ENCODE results near the gene TENM4. TPM values are rescaled to one million over a fixed set of nuclear protein-coding genes. Genes with fewer than 3 reads are reported as not detected.

Gene TENM4
- polyA plus RNA-seq, 1 of the 3 experiments (the other 2 are of a cell fraction): 16.7 TPM

GRCh38 chr11:78607696-78608095 is 833.1 kb downstream of the TENM4 start:
- Histone ChIP-seq H3F3A (replicated peaks; ENCODE audit: insufficient read depth) (no peaks in the 10 kb centered on the region), H3K9ac (no peak overlapping the region), H4K20me1 (ENCODE audit: insufficient read depth) (no peaks in the 10 kb centered on the region), H3K79me2 (ENCODE audit: insufficient read depth) (no peaks in the 10 kb centered on the region), H3K9me2 (no peaks in the 10 kb centered on the region), H3K27ac (ENCODE audit: low read depth in 2 of 2, low read length in 1 of 2) (no peak overlapping the region), H3K4me2 (no peak overlapping the region), H2AFZ (ENCODE audit: low read depth) (no peak overlapping the region), H3K27me3 (ENCODE audit: insufficient read depth) (no peaks in the 10 kb centered on the region; the same call in 1 of the 2 replicates), H3K36me3 (replicated peaks in 1 of 2; ENCODE audit: control insufficient read depth in 1 of 2, insufficient read depth in 2 of 2, low read length in 1 of 2) (no peaks in the 10 kb centered on the region), H3K4me3 (ENCODE audit: low read depth in 2 of 2, low read length in 1 of 2) (no peak overlapping the region), H3K9me3 (no peaks in the 10 kb centered on the region), H3K4me1 (ENCODE audit: control insufficient read depth in 1 of 2, insufficient read depth in 2 of 2, low read depth in 1 of 2, low read length in 1 of 2) (no peaks in the 10 kb centered on the region; a peak in 2 of 4 replicates)
- TF ChIP-seq JUND (IDR thresholded peaks at IDR 0.05): no peak
- TF ChIP-seq RCOR1 (IDR thresholded peaks at IDR 0.05; ENCODE audit: low read length): no peak
- TF ChIP-seq FOXJ3 (CRISPR knock-in tag; IDR thresholded peaks at IDR 0.05): no peak
- TF ChIP-seq TAF1 (IDR thresholded peaks at IDR 0.05; ENCODE audit: borderline replicate concordance, low read depth, low read length): no peak
- no peak for TF ChIP-seq RAD21 (IDR thresholded peaks at IDR 0.05; ENCODE audit: low read length)
- TF ChIP-seq MEF2A (IDR thresholded peaks at IDR 0.05; ENCODE audit: borderline replicate concordance, low read depth): no peak
- TF ChIP-seq YY1 (IDR thresholded peaks at IDR 0.05; ENCODE audit: low read depth): no peak
- TF ChIP-seq FOXM1 (IDR thresholded peaks at IDR 0.05; ENCODE audit: low read depth): no peak
- TF ChIP-seq EZH2phosphoT487 (IDR thresholded peaks at IDR 0.05; ENCODE audit: borderline replicate concordance, low read depth): no peak
- TF ChIP-seq RXRA (IDR thresholded peaks at IDR 0.05; ENCODE audit: borderline replicate concordance, low read depth): no peak
- no peak for TF ChIP-seq POLR2AphosphoS5 (IDR thresholded peaks at IDR 0.05; ENCODE audit: low read depth, low read length)
- no peak for TF ChIP-seq GATA2 (CRISPR knock-in tag; IDR thresholded peaks at IDR 0.05)
- TF ChIP-seq TEAD4 (IDR thresholded peaks at IDR 0.05; ENCODE audit: borderline replicate concordance, insufficient read depth): no peak
- TF ChIP-seq GABPA (IDR thresholded peaks at IDR 0.05; ENCODE audit: low read depth): no peak
- TF ChIP-seq FOSL2 (IDR thresholded peaks at IDR 0.05; ENCODE audit: borderline replicate concordance, low read depth): no peak
- TF ChIP-seq EP300 (IDR thresholded peaks at IDR 0.05; ENCODE audit: borderline replicate concordance in 1 of 2, low read depth in 1 of 2, low read length in 1 of 2): no peak
- TF ChIP-seq NRF1 (IDR thresholded peaks at IDR 0.05; ENCODE audit: low read depth, low read length): no peak
- no peak for TF ChIP-seq SMC3 (IDR thresholded peaks at IDR 0.05; ENCODE audit: low read depth, low read length)
- no peak for DNase-seq
- ChIA-PET CTCF (interaction anchor here (0.6 kb wide), 1 partner anchor 438 kb away, joined by 3 read pairs; no protein-coding TSS in a partner anchor), POLR2A (no interaction called here)

GRCh38 chr11:78606667-78607066 is 834.2 kb downstream of the TENM4 start:
- no peaks in the 10 kb centered on the region for H3F3A ChIP-seq (replicated peaks; ENCODE audit: insufficient read depth)
- no peaks in the 10 kb centered on the region for H3K9me2 ChIP-seq
- no peaks in the 10 kb centered on the region for H3K36me3 ChIP-seq (replicated peaks in 1 of 2; ENCODE audit: control insufficient read depth in 1 of 2, insufficient read depth in 2 of 2, low read length in 1 of 2)
- no peak overlapping the region for H3K27ac ChIP-seq (ENCODE audit: low read depth in 2 of 2, low read length in 1 of 2)
- no peaks in the 10 kb centered on the region; a peak in 2 of 4 replicates for H3K4me1 ChIP-seq (ENCODE audit: control insufficient read depth in 1 of 2, insufficient read depth in 2 of 2, low read depth in 1 of 2, low read length in 1 of 2)
- 56% methylated on average over 3 of the region's 3 CpGs for WGBS (ENCODE audit: low lambda C conversion rate)
- H3K4me3 ChIP-seq (ENCODE audit: low read depth in 2 of 2, low read length in 1 of 2): no peak overlapping the region
- H2AFZ ChIP-seq (ENCODE audit: low read depth): no peak overlapping the region
- no peaks in the 10 kb centered on the region for H4K20me1 ChIP-seq (ENCODE audit: insufficient read depth)
- ChIA-PET POLR2A (interaction anchor here (0.6 kb wide), 1 partner anchor 960 kb away, joined by 5 read pairs; no protein-coding TSS in a partner anchor), CTCF (no interaction called here)
- no peaks in the 10 kb centered on the region; the same call in 1 of the 2 replicates for H3K27me3 ChIP-seq (ENCODE audit: insufficient read depth)
- no peak overlapping the region for H3K9ac ChIP-seq
- no peak for DNase-seq
- TF ChIP-seq NRF1 (IDR thresholded peaks at IDR 0.05; ENCODE audit: low read depth, low read length) (no peak), MAX (IDR thresholded peaks at IDR 0.05; ENCODE audit: low read depth) (no peak), EP300 (IDR thresholded peaks at IDR 0.05; ENCODE audit: borderline replicate concordance in 1 of 2, low read depth in 1 of 2, low read length in 1 of 2) (no peak), MXI1 (IDR thresholded peaks at IDR 0.05; ENCODE audit: low read depth, low read length) (no peak), RXRA (IDR thresholded peaks at IDR 0.05; ENCODE audit: borderline replicate concordance, low read depth) (no peak), FOXJ3 (CRISPR knock-in tag; IDR thresholded peaks at IDR 0.05) (no peak), SIN3A (IDR thresholded peaks at IDR 0.05; ENCODE audit: borderline replicate concordance, low read depth, low read length) (no peak), TCF12 (IDR thresholded peaks at IDR 0.05) (no peak)
- no peak overlapping the region for H3K4me2 ChIP-seq
- no peaks in the 10 kb centered on the region for H3K79me2 ChIP-seq (ENCODE audit: insufficient read depth)
- H3K9me3 ChIP-seq: no peaks in the 10 kb centered on the region

All from SK-N-SH (cell line).